Panc1 (cell line): ENCODE results near the gene SELENOI. TPM values are rescaled to one million over a fixed set of nuclear protein-coding genes. Genes with fewer than 3 reads are reported as not detected.

Source experiments
- ATAC-seq: fragments of 200-7000 bp; cut with Tn5 transposase; 2 replicates; pipeline ENCODE4 v1.9.1; 2020; ENCODE audit warnings: mild to moderate bottlenecking, moderate library complexity
- BruUV-seq: library from RNA; stranded (reverse); fragments of 400-500 nt; replicated peaks from 2 replicates; lab custom pipeline; 2021; lab: Mats Ljungman, UMichigan
- CTCF ChIA-PET: fragments of 300-600 bp; sonication (Branson Sonifier 250); formaldehyde crosslinking; loops from one replicate; lab custom pipeline; 2022; ENCODE audit warnings: antibody characterized with exemption; lab: Charles Lee
- POLR2A ChIA-PET: fragments of 300-600 bp; sonication (Branson Sonifier 250); formaldehyde crosslinking; loops from one replicate; lab custom pipeline; 2022; ENCODE audit warnings: antibody characterized with exemption; lab: Charles Lee
- DNase-seq: peaks from one replicate; pipeline ENCODE4 v3.0.0-alpha.2; 2010; ENCODE audit warnings: low read depth, low spot score
- H3K27ac ChIP-seq: 2 replicates; pipeline ENCODE4 v1.5.1; 2011; ENCODE audit warnings: mild to moderate bottlenecking, low read length, inconsistent platforms
- H3K27me3 ChIP-seq: fragments of 200-500 bp; sonication (Bioruptor generic); 2 replicates; pipeline ENCODE4 v1.6.0; 2014; ENCODE audit warnings: low read length, inconsistent platforms; ENCODE audit not compliant: control insufficient read depth, insufficient read depth
- H3K36me3 ChIP-seq: fragments of 200-500 bp; sonication (Bioruptor generic); 2 replicates; pipeline ENCODE4 v1.5.1; 2014; ENCODE audit warnings: inconsistent platforms, mild to moderate bottlenecking, low read length, moderate library complexity; ENCODE audit not compliant: control insufficient read depth, insufficient read depth
- H3K4me1 ChIP-seq: 2 replicates; pipeline ENCODE4 v1.5.1; 2011; ENCODE audit warnings: inconsistent platforms, mild to moderate bottlenecking, low read length, moderate library complexity; ENCODE audit not compliant: control insufficient read depth, insufficient read depth
- H3K4me3 ChIP-seq, 2 experiments: 2 replicates each; pipeline ENCODE4 v1.5.1; 2011 to 2012; ENCODE audit warnings: low read depth in 2 of 2, low read length in 2 of 2, mild to moderate bottlenecking in 2 of 2, inconsistent platforms in 1 of 2, moderate library complexity in 1 of 2
- H3K9me3 ChIP-seq: fragments of 200-500 bp; sonication (Bioruptor generic); 2 replicates; pipeline ENCODE4 v1.5.1; 2014; ENCODE audit warnings: low read depth, mild to moderate bottlenecking, inconsistent platforms, low read length, moderate library complexity; ENCODE audit not compliant: control insufficient read depth, insufficient read depth
- POLR2AphosphoS5 ChIP-seq: IDR thresholded peaks from 2 replicates; pipeline ENCODE4 v1.6.1; 2012; ENCODE audit warnings: mild to moderate bottlenecking, low read depth, low read length, moderate library complexity
- SIN3A ChIP-seq: IDR thresholded peaks from 2 replicates; pipeline ENCODE4 v1.6.1; 2012; ENCODE audit warnings: low read depth, mild to moderate bottlenecking, low read length, moderate library complexity, borderline replicate concordance; ENCODE audit not compliant: insufficient read depth
- TCF7L2 ChIP-seq: IDR thresholded peaks from 2 replicates; pipeline ENCODE4 v1.6.1; 2011; ENCODE audit warnings: mild to moderate bottlenecking, low read depth, low read length, inconsistent platforms
- in situ Hi-C: cut with HindIII; loops from 2 replicates; pipeline ENCODE4 v1.10.0; 2016; ENCODE audit warnings: low sequenced_read_pairs, low pct_unique_long_range_greater_than_20kb
- intact Hi-C: fragments of 100-400 bp; cut with micrococcal nuclease; formaldehyde crosslinking; loops from one replicate; pipeline ENCODE4 v1.10.0; 2022; ENCODE audit not compliant: unreplicated experiment
- total RNA-seq: library from RNA; stranded (reverse); gene quantifications from one replicate; pipeline ENCODE4 v1.2.1, GENCODE V29; 2021; ENCODE audit not compliant: unreplicated experiment
- TF ChIP-seq, protein P1 (sequence below): fragments of 450-650 bp; IDR thresholded peaks from 2 replicates; pipeline ENCODE4 v1.5.1; 2017; ENCODE audit warnings: mild to moderate bottlenecking
- TF ChIP-seq, protein P2 (sequence below), 2 experiments: IDR thresholded peaks; 2 replicates each; pipeline ENCODE4 v1.6.1; 2011 to 2012; ENCODE audit warnings: low read depth in 2 of 2, control low read depth in 1 of 2, low read length in 1 of 2, mild to moderate bottlenecking in 1 of 2, moderate library complexity in 1 of 2; ENCODE audit not compliant: insufficient read depth in 1 of 2

SELENOI gene
- total RNA-seq, 1 experiment from 2014 or later, result 28.5 TPM

DNA sequence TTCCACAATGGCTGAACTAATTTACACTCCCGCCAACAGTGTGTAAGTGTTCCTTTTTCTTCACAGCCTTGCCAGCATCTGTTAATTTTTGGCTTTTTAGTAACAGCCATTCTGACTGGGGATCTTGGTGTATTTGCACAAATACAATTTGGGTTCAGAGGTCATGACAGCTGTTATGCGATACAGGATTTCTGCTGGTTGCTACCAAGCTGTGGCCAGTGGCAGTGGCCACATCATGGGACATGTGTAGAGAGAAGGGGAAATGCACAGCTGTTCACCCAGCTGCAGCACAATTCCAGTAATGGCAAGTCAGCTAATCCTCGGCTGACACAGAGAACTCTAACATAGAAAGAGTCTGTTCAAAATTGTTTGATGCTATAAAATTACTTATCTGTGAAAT lies 21.0 kb upstream of the SELENOI start:
- POLR2A ChIA-PET, result no interaction called here

DNA sequence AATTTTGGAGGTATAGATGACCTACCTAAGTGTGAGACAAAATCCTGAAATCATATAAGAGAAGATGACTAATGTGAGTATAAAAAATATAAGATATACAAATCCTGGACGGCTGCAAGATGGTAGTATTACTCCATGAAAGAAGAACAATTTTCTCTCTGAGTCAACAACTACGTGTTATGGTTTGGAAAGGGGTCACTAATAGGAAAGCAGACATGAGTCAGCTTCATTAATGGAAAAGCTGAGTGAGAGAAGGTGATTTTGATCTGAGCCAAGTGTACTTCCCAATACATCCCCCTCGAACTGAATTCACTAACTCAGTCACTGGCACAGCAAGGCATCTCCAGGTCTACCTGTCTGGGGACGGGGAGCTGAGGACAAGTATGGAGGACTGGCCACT lies 20.1 kb upstream of the SELENOI start:
- in situ Hi-C loops (no loop called here), intact Hi-C loops (no loop called here)
- no peaks in the 10 kb centered on the region for H3K36me3 ChIP-seq
- DNase-seq, result no peak
- TF ChIP-seq TCF7L2 (no peak), POLR2AphosphoS5 (no peak), SIN3A (no peak)
- TF ChIP-seq, protein P1, sequence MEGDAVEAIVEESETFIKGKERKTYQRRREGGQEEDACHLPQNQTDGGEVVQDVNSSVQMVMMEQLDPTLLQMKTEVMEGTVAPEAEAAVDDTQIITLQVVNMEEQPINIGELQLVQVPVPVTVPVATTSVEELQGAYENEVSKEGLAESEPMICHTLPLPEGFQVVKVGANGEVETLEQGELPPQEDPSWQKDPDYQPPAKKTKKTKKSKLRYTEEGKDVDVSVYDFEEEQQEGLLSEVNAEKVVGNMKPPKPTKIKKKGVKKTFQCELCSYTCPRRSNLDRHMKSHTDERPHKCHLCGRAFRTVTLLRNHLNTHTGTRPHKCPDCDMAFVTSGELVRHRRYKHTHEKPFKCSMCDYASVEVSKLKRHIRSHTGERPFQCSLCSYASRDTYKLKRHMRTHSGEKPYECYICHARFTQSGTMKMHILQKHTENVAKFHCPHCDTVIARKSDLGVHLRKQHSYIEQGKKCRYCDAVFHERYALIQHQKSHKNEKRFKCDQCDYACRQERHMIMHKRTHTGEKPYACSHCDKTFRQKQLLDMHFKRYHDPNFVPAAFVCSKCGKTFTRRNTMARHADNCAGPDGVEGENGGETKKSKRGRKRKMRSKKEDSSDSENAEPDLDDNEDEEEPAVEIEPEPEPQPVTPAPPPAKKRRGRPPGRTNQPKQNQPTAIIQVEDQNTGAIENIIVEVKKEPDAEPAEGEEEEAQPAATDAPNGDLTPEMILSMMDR, result no peak
- TF ChIP-seq, protein P2, sequence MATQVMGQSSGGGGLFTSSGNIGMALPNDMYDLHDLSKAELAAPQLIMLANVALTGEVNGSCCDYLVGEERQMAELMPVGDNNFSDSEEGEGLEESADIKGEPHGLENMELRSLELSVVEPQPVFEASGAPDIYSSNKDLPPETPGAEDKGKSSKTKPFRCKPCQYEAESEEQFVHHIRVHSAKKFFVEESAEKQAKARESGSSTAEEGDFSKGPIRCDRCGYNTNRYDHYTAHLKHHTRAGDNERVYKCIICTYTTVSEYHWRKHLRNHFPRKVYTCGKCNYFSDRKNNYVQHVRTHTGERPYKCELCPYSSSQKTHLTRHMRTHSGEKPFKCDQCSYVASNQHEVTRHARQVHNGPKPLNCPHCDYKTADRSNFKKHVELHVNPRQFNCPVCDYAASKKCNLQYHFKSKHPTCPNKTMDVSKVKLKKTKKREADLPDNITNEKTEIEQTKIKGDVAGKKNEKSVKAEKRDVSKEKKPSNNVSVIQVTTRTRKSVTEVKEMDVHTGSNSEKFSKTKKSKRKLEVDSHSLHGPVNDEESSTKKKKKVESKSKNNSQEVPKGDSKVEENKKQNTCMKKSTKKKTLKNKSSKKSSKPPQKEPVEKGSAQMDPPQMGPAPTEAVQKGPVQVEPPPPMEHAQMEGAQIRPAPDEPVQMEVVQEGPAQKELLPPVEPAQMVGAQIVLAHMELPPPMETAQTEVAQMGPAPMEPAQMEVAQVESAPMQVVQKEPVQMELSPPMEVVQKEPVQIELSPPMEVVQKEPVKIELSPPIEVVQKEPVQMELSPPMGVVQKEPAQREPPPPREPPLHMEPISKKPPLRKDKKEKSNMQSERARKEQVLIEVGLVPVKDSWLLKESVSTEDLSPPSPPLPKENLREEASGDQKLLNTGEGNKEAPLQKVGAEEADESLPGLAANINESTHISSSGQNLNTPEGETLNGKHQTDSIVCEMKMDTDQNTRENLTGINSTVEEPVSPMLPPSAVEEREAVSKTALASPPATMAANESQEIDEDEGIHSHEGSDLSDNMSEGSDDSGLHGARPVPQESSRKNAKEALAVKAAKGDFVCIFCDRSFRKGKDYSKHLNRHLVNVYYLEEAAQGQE (IDR thresholded peaks at IDR 0.05; ENCODE audit: insufficient read depth in 1 of 2, low read depth in 2 of 2, low read length in 1 of 2), result no peak
- no peaks in the 10 kb centered on the region for H3K9me3 ChIP-seq
- no peaks in the 10 kb centered on the region; the same call in 1 of the 2 replicates for H3K27me3 ChIP-seq
- ChIA-PET CTCF (no interaction called here), POLR2A (no interaction called here)
- H3K27ac ChIP-seq, result no peak overlapping the region
- no peak for ATAC-seq
- BruUV-seq, result no TSS peak
- no peak overlapping the region for H3K4me3 ChIP-seq
- no peaks in the 10 kb centered on the region for H3K4me1 ChIP-seq

More for the DNA sequence above, 21.0 kb upstream of the SELENOI start:
- Histone ChIP-seq H3K4me1 (no peaks in the 10 kb centered on the region), H3K36me3 (no peaks in the 10 kb centered on the region), H3K27ac (no peak overlapping the region), H3K4me3 (no peak overlapping the region), H3K9me3 (no peaks in the 10 kb centered on the region), H3K27me3 (no peaks in the 10 kb centered on the region; the same call in 1 of the 2 replicates)
- BruUV-seq, result no TSS peak
- TF ChIP-seq POLR2AphosphoS5 (no peak), SIN3A (no peak), TCF7L2 (no peak)
- TF ChIP-seq, protein P2 (IDR thresholded peaks at IDR 0.05; ENCODE audit: insufficient read depth in 1 of 2, low read depth in 2 of 2, low read length in 1 of 2), result no peak
- TF ChIP-seq, protein P1, result no peak
- intact Hi-C loops, result no loop called here
- CTCF ChIA-PET, result no interaction called here
- ATAC-seq (no peak), DNase-seq (no peak)
- in situ Hi-C loops, result no loop called here
